22Rv1 (cell line): ENCODE measurements around the gene FAM13C.
"Not testable (repeated sequence)": the region's sequence is repeated elsewhere in the genome, so short reads cannot be mapped to it uniquely, and the experiment has no call there.

Source experiments
- H3K27ac ChIP-seq: fragments of 450-650 bp; 2 replicates; pipeline ENCODE4 v1.5.1; 2017
- ZFX ChIP-seq: fragments of 450-650 bp; IDR thresholded peaks from 2 replicates; pipeline ENCODE4 v1.6.1; 2017; ENCODE audit warnings: antibody characterized with exemption, borderline replicate concordance
- TF ChIP-seq, protein P1 (sequence below): fragments of 450-650 bp; IDR thresholded peaks from 2 replicates; pipeline ENCODE4 v1.5.1; 2017; ENCODE audit warnings: mild to moderate bottlenecking

Gene FAM13C

GRCh38 chr10:59229441-59229840 is 132.9 kb downstream of the FAM13C start:
- no peak for TF ChIP-seq ZFX
- TF ChIP-seq, protein P1, sequence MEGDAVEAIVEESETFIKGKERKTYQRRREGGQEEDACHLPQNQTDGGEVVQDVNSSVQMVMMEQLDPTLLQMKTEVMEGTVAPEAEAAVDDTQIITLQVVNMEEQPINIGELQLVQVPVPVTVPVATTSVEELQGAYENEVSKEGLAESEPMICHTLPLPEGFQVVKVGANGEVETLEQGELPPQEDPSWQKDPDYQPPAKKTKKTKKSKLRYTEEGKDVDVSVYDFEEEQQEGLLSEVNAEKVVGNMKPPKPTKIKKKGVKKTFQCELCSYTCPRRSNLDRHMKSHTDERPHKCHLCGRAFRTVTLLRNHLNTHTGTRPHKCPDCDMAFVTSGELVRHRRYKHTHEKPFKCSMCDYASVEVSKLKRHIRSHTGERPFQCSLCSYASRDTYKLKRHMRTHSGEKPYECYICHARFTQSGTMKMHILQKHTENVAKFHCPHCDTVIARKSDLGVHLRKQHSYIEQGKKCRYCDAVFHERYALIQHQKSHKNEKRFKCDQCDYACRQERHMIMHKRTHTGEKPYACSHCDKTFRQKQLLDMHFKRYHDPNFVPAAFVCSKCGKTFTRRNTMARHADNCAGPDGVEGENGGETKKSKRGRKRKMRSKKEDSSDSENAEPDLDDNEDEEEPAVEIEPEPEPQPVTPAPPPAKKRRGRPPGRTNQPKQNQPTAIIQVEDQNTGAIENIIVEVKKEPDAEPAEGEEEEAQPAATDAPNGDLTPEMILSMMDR = no peak
- no peak overlapping the region for H3K27ac ChIP-seq

GRCh38 chr10:59227136-59227673 is 135.1 kb downstream of the FAM13C start:
- H3K27ac ChIP-seq = no peak overlapping the region
- TF ChIP-seq, protein P1 = no peak
- no peak for TF ChIP-seq ZFX

GRCh38 chr10:59225211-59225610 is 137.1 kb downstream of the FAM13C start:
- H3K27ac ChIP-seq = no peak overlapping the region
- TF ChIP-seq, protein P1 = no peak
- no peak for TF ChIP-seq ZFX

DNA sequence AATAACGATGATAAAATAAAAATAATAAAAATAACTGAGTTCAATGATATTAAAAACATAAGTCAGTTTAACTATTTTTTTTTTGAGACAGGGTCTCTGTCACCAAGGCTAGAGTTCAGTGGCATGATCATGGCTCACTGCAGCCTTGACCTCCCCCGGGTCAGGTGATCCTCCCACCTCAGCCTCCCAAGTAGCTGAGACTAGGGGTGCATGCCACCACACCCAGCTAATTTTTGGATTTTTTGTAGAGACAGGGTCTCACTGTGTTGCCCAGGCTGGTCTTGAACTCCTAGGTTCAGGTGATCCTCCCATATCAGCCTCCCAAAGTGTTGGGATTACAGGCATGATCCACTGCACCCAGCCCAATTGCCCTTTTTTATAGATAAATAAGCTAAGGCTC is 138.8 kb downstream of the FAM13C start:
- not testable (repeated sequence) for H3K27ac ChIP-seq

DNA sequence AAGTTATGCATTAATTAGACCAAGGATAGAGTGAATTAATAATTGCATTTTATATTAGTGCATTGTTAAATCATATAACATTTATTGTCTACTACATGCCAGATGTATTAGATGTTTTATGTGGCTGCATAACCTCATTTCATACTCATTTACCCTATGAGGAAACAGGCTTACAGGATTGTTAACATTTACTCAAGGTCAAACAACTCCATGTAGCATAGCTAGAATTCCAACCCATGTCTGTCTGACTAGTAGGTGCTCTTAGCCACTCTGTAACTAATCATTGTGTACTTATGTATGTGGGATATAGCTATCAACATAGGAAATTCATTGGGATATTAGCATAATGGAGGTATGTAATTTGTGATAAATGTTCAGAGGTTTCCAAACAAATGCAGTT is 139.6 kb downstream of the FAM13C start:
- TF ChIP-seq ZFX = no peak
- TF ChIP-seq, protein P1 = no peak
- no peak overlapping the region for H3K27ac ChIP-seq

DNA sequence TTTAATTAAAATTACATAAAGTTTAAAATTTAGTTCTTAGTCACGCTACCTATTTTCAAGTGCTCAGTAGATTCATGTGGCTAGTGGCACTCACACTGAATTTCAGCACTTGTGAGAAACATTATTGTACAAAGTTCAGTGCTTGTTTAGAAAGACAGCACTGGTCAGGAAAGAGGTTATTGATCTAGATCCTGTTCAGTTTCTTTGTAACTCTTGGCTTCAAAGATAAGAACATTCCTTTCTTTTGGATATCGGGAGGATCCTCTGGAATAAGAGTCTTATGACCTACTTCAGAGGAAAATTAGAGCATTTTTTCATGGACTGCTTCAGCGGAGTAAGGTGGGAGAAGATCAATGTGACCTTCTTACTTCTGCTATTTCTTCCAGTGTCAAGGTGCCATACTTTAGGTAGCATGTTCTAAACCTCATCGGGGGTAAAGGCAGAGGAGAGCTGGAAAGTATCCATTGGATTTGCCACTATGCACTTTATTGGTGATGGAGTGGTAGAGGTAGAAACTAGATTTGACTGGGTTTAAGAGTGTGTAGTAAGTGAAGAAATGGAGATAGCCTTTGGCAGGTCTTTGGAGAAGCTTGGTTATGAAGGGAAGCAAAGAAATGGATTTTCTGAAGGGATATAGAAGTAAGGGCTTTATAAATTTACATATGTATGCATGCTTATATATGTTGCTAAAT is 146.0 kb downstream of the FAM13C start:
- H3K27ac ChIP-seq = no peak overlapping the region
- TF ChIP-seq ZFX = no peak
- TF ChIP-seq, protein P1 = no peak

GRCh38 chr10:59214160-59214559 is 148.2 kb downstream of the FAM13C start:
- no peak overlapping the region for H3K27ac ChIP-seq
- TF ChIP-seq ZFX = no peak
- TF ChIP-seq, protein P1 = no peak
